B cell (primary cell): ENCODE data around the gene ADAMTSL5.

Experiments used
- EZH2 ChIP-seq: IDR thresholded peaks from 2 replicates; pipeline ENCODE4 v1.6.1; 2012; ENCODE audit warnings: borderline replicate concordance, low read depth, mild to moderate bottlenecking, moderate library complexity, low read length; ENCODE audit not compliant: insufficient read depth, poor library complexity, severe bottlenecking
- TF ChIP-seq, protein P1 (sequence below): fragments of 200-600 bp; IDR thresholded peaks from one replicate; pipeline ENCODE4 v1.8.0; 2022; ENCODE audit warnings: antibody characterized with exemption, mild to moderate bottlenecking

DNA sequence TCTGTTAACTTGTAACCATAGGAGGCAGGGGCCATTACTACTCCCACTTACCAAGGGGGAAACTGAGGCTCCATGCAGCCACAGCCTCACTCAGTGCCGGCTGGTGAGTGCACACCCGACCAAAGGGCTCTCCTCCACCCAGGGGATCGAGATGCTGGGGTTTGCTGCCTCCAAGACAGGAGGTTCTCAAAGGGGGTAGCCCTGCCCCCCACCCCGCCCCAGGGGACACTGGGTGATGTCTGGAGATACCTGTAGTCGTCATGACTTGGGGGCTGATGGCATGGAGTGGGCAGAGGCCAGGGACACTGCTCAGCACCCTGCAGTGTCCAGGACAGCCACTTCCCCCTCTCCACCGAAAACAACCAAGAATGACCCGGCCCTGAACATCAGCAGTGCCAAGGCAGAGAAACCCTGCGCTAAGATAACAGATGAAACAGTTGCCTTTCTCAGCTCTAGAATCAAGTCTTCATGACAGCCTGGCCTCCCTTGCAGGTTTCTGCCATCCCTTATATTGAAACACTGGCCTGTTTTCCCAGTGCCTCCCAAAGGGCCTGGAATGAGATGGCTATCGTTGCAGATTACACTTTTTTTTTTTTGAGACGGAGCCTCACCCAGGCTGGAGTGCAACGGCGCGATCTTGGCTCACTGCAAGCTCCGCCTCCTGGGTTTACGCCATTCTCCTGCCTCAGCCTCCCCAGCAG, 18.6 kb downstream of the ADAMTSL5 start:
- TF ChIP-seq, protein P1, sequence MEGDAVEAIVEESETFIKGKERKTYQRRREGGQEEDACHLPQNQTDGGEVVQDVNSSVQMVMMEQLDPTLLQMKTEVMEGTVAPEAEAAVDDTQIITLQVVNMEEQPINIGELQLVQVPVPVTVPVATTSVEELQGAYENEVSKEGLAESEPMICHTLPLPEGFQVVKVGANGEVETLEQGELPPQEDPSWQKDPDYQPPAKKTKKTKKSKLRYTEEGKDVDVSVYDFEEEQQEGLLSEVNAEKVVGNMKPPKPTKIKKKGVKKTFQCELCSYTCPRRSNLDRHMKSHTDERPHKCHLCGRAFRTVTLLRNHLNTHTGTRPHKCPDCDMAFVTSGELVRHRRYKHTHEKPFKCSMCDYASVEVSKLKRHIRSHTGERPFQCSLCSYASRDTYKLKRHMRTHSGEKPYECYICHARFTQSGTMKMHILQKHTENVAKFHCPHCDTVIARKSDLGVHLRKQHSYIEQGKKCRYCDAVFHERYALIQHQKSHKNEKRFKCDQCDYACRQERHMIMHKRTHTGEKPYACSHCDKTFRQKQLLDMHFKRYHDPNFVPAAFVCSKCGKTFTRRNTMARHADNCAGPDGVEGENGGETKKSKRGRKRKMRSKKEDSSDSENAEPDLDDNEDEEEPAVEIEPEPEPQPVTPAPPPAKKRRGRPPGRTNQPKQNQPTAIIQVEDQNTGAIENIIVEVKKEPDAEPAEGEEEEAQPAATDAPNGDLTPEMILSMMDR, result no peak
- TF ChIP-seq EZH2, result no peak
